GM23338 (cell line): ENCODE measurements around the gene ANO10. TPM values are rescaled to one million over a fixed set of nuclear protein-coding genes. Genes with fewer than 3 reads are reported as not detected.

Experiments
- ATAC-seq: fragments of 200-7000 bp; cut with Tn5 transposase; 3 replicates; pipeline ENCODE4 v1.9.1; 2020
- DNase-seq: peaks from one replicate; pipeline ENCODE4 v3.0.0-alpha.2; 2015; ENCODE audit warnings: low spot score
- H2AFZ ChIP-seq: fragments of 200-600 bp; sonication (generic); 2 replicates; pipeline ENCODE4 v1.8.0; 2016; ENCODE audit warnings: antibody characterized with exemption, mild to moderate bottlenecking, moderate library complexity
- H3F3A ChIP-seq: fragments of 200-600 bp; sonication (generic); replicated peaks from 2 replicates; pipeline ENCODE4 v1.8.0; 2017; ENCODE audit warnings: antibody characterized with exemption, mixed run types, low read depth
- H3K27ac ChIP-seq: fragments of 200-600 bp; sonication (generic); 2 replicates; pipeline ENCODE4 v1.6.1; 2016; ENCODE audit warnings: low read depth
- H3K27me3 ChIP-seq: fragments of 200-600 bp; sonication (generic); 2 replicates; pipeline ENCODE4 v1.8.0; 2016; ENCODE audit warnings: mild to moderate bottlenecking, mixed run types, moderate library complexity; ENCODE audit not compliant: insufficient read depth
- H3K36me3 ChIP-seq: fragments of 200-600 bp; sonication (generic); 2 replicates; pipeline ENCODE4 v1.8.0; 2016; ENCODE audit warnings: mild to moderate bottlenecking; ENCODE audit not compliant: insufficient read depth
- H3K4me1 ChIP-seq: fragments of 200-600 bp; sonication (generic); 2 replicates; pipeline ENCODE4 v1.8.0; 2016; ENCODE audit warnings: mild to moderate bottlenecking, moderate library complexity; ENCODE audit not compliant: insufficient read depth
- H3K4me2 ChIP-seq: fragments of 200-600 bp; sonication (generic); 2 replicates; pipeline ENCODE4 v1.7.1; 2017; ENCODE audit warnings: mixed run types
- H3K4me3 ChIP-seq: fragments of 200-600 bp; sonication (generic); 2 replicates; pipeline ENCODE4 v1.6.1; 2016; ENCODE audit warnings: mixed run types
- H3K79me2 ChIP-seq: fragments of 200-600 bp; sonication (generic); replicated peaks from 2 replicates; pipeline ENCODE4 v1.8.0; 2017; ENCODE audit warnings: mild to moderate bottlenecking; ENCODE audit not compliant: insufficient read depth
- H3K9me2 ChIP-seq: fragments of 200-600 bp; sonication (generic); 2 replicates; pipeline ENCODE4 v1.8.0; 2017; ENCODE audit not compliant: insufficient read depth
- H4K20me1 ChIP-seq: fragments of 200-600 bp; sonication (generic); replicated peaks from 2 replicates; pipeline ENCODE4 v1.8.0; 2017; ENCODE audit warnings: mild to moderate bottlenecking; ENCODE audit not compliant: insufficient read depth
- H3K27ac Mint-ChIP-seq: 2 replicates; pipeline ENCODE4 v1.8.0; 2020; ENCODE audit warnings: inconsistent platforms, mild to moderate bottlenecking, moderate library complexity, mixed read lengths
- H3K27me3 Mint-ChIP-seq: 3 replicates; pipeline ENCODE4 v1.8.0; 2022; ENCODE audit warnings: low read depth, mild to moderate bottlenecking, moderate library complexity, mixed read lengths, inconsistent platforms; ENCODE audit not compliant: insufficient read depth, poor library complexity
- H3K36me3 Mint-ChIP-seq: 3 replicates; pipeline ENCODE4 v1.8.0; 2021; ENCODE audit warnings: low read depth, mild to moderate bottlenecking, inconsistent platforms, moderate library complexity, mixed read lengths
- H3K4me1 Mint-ChIP-seq: 3 replicates; pipeline ENCODE4 v1.8.0; 2020; ENCODE audit warnings: mild to moderate bottlenecking, inconsistent platforms, mixed read lengths
- H3K4me3 Mint-ChIP-seq: 3 replicates; pipeline ENCODE4 v1.8.0; 2021; ENCODE audit warnings: moderate library complexity, mild to moderate bottlenecking, inconsistent platforms, mixed read lengths
- H3K9me3 Mint-ChIP-seq: 3 replicates; pipeline ENCODE4 v1.8.0; 2020; ENCODE audit warnings: moderate library complexity, mild to moderate bottlenecking, inconsistent platforms, mixed read lengths
- CREB1 ChIP-seq: fragments of 250-450 bp; sonication (Bioruptor Pico); IDR thresholded peaks from 2 replicates; pipeline ENCODE4 v1.5.0; 2020; ENCODE audit warnings: low read depth, mild to moderate bottlenecking, moderate library complexity
- EZH2 ChIP-seq: fragments of 200-600 bp; sonication (generic); IDR thresholded peaks from one replicate; pipeline ENCODE4 v1.8.0; 2017; ENCODE audit warnings: antibody characterized with exemption, mild to moderate bottlenecking, low read depth; ENCODE audit not compliant: unreplicated experiment
- EZH2phosphoT487 ChIP-seq: fragments of 200-600 bp; sonication (generic); IDR thresholded peaks from one replicate; pipeline ENCODE4 v1.8.1; 2018; ENCODE audit warnings: antibody characterized with exemption; ENCODE audit not compliant: unreplicated experiment
- NANOG ChIP-seq: IDR thresholded peaks from 2 replicates; pipeline ENCODE4 v1.6.1; 2016; ENCODE audit warnings: antibody characterized with exemption, borderline replicate concordance
- REST ChIP-seq: IDR thresholded peaks from one replicate; pipeline ENCODE4 v1.6.1; 2018; ENCODE audit warnings: antibody characterized with exemption; ENCODE audit not compliant: unreplicated experiment
- ZNF331 ChIP-seq: fragments of 250-450 bp; sonication (Bioruptor Pico); IDR thresholded peaks from 2 replicates; pipeline ENCODE4 v1.5.0; 2020; ENCODE audit warnings: low read depth, mild to moderate bottlenecking, moderate library complexity
- polyA plus RNA-seq: library from polyadenylated mRNA; unstranded; fragments of >200 nt; fragmentation: Nextera tagmentation; extraction: Ambion mirVana; gene quantifications from 2 replicates; pipeline ENCODE4 v1.2.1, GENCODE V29; 2016
- total RNA-seq: library from RNA; depleted of rRNA; stranded (reverse); fragments of >200 nt; shearing (Covaris generic); gene quantifications from 2 replicates; pipeline ENCODE4 v1.2.3, GENCODE V29; 2014
- TF ChIP-seq, protein P1 (sequence below): fragments of 250-450 bp; sonication (Bioruptor Pico); IDR thresholded peaks from 2 replicates; pipeline ENCODE4 v1.5.0; 2020; ENCODE audit warnings: mild to moderate bottlenecking, moderate library complexity

Gene ANO10
- total and polyA plus RNA-seq, 2 experiments from 2014 or later: 29.2 to 48.1 TPM

- TF ChIP-seq, protein P1, sequence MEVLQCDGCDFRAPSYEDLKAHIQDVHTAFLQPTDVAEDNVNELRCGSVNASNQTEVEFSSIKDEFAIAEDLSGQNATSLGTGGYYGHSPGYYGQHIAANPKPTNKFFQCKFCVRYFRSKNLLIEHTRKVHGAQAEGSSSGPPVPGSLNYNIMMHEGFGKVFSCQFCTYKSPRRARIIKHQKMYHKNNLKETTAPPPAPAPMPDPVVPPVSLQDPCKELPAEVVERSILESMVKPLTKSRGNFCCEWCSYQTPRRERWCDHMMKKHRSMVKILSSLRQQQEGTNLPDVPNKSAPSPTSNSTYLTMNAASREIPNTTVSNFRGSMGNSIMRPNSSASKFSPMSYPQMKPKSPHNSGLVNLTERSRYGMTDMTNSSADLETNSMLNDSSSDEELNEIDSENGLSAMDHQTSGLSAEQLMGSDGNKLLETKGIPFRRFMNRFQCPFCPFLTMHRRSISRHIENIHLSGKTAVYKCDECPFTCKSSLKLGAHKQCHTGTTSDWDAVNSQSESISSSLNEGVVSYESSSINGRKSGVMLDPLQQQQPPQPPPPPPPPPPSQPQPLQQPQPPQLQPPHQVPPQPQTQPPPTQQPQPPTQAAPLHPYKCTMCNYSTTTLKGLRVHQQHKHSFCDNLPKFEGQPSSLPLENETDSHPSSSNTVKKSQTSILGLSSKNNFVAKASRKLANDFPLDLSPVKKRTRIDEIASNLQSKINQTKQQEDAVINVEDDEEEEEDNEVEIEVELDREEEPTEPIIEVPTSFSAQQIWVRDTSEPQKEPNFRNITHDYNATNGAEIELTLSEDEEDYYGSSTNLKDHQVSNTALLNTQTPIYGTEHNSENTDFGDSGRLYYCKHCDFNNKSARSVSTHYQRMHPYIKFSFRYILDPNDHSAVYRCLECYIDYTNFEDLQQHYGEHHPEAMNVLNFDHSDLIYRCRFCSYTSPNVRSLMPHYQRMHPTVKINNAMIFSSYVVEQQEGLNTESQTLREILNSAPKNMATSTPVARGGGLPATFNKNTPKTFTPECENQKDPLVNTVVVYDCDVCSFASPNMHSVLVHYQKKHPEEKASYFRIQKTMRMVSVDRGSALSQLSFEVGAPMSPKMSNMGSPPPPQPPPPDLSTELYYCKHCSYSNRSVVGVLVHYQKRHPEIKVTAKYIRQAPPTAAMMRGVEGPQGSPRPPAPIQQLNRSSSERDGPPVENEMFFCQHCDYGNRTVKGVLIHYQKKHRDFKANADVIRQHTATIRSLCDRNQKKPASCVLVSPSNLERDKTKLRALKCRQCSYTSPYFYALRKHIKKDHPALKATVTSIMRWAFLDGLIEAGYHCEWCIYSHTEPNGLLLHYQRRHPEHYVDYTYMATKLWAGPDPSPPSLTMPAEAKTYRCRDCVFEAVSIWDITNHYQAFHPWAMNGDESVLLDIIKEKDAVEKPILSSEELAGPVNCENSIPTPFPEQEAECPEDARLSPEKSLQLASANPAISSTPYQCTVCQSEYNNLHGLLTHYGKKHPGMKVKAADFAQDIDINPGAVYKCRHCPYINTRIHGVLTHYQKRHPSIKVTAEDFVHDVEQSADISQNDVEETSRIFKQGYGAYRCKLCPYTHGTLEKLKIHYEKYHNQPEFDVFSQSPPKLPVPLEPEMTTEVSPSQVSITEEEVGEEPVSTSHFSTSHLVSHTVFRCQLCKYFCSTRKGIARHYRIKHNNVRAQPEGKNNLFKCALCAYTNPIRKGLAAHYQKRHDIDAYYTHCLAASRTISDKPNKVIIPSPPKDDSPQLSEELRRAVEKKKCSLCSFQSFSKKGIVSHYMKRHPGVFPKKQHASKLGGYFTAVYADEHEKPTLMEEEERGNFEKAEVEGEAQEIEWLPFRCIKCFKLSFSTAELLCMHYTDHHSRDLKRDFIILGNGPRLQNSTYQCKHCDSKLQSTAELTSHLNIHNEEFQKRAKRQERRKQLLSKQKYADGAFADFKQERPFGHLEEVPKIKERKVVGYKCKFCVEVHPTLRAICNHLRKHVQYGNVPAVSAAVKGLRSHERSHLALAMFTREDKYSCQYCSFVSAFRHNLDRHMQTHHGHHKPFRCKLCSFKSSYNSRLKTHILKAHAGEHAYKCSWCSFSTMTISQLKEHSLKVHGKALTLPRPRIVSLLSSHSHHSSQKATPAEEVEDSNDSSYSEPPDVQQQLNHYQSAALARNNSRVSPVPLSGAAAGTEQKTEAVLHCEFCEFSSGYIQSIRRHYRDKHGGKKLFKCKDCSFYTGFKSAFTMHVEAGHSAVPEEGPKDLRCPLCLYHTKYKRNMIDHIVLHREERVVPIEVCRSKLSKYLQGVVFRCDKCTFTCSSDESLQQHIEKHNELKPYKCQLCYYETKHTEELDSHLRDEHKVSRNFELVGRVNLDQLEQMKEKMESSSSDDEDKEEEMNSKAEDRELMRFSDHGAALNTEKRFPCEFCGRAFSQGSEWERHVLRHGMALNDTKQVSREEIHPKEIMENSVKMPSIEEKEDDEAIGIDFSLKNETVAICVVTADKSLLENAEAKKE (CRISPR knock-in tag): no peak
- TF ChIP-seq NANOG: no peak
- no peak for TF ChIP-seq REST
These were observed 231.6 kb downstream of the ANO10 start (continued) for GRCh38 chr3:43390255-43390588.

GRCh38 chr3:43389388-43390254, 232.2 kb downstream of the ANO10 start:
- no peak overlapping the region for H3K27ac ChIP-seq
- Mint-ChIP-seq H3K9me3 (peaks cover 8% of the 10 kb centered on the region; the same call in 2 of the 3 replicates), H3K27ac (no peak overlapping the region), H3K4me3 (no peak overlapping the region), H3K27me3 (peaks cover 15% of the 10 kb centered on the region), H3K36me3 (peaks cover 9% of the 10 kb centered on the region), H3K4me1 (peaks cover 19% of the 10 kb centered on the region)
- 0 out of 2 replicates have a peak, but pooled peaks cover 4% of the 10 kb centered on the region for H3K79me2 ChIP-seq
- no peaks in the 10 kb centered on the region for H3F3A ChIP-seq
- no peaks in the 10 kb centered on the region for H3K36me3 ChIP-seq
- peaks cover 20% of the 10 kb centered on the region for H3K9me2 ChIP-seq
- no peak overlapping the region for H3K4me2 ChIP-seq
- no peak for ATAC-seq
- H2AFZ ChIP-seq: no peak overlapping the region
- H4K20me1 ChIP-seq: no peaks in the 10 kb centered on the region; the same call in 1 of the 2 replicates
- H3K27me3 ChIP-seq: no peaks in the 10 kb centered on the region
- no peak overlapping the region for H3K4me3 ChIP-seq
- H3K4me1 ChIP-seq: peaks cover 5% of the 10 kb centered on the region; the same call in 1 of the 2 replicates
- DNase-seq: no peak
- no peak for TF ChIP-seq CREB1
- TF ChIP-seq EZH2phosphoT487: no peak
- TF ChIP-seq EZH2: no peak
- no peak for TF ChIP-seq ZNF331 (CRISPR knock-in tag)
- TF ChIP-seq REST: no peak
